ENCODE measurements around the gene RTRAF. TPM values are rescaled to one million over a fixed set of nuclear protein-coding genes. Genes with fewer than 3 reads are reported as not detected.

The RTRAF gene
- total RNA-seq, 6 experiments from 2014 or later: 35.1 to 73.0 (median 55.4) TPM

DNA sequence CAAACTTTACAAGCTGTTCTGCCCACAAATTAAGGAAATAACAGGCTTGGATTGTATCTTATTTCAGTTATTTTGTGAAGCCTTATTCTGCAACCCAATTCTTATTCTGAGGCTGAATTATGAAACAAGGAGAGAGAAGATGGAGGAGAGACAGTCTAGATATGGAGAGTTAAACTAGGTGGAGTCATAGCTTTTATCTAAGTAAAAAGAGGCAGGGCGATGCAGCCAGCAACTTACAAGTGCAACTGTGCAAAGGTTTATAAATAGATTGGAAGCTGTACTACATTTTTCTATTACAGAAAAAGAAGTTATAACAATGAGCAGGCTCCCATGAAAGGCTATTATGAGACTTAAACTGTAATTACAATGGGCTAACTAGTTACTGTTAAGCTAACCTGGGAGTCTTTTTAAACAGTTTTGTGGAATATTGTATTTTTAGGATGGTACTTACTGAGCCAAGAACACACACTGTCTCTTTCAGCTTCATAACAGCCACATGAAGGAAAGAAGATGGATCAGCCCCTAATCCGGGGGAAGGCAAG is 57.1 kb downstream of the RTRAF start:
- no peaks in the 10 kb centered on the region for H3K27me3 ChIP-seq
- H3K36me3 ChIP-seq: no peaks in the 10 kb centered on the region
- intact Hi-C loops (cut with DNase I): no loop called here
- H3K9me3 ChIP-seq: no peaks in the 10 kb centered on the region
- H3K27ac ChIP-seq: no peak overlapping the region
- no peak overlapping the region for H3K4me3 ChIP-seq
- TF ChIP-seq CTCF (IDR thresholded peaks at IDR 0.05) (no peak), POLR2A (IDR thresholded peaks at IDR 0.05) (no peak)
- no peak for DNase-seq
- ATAC-seq: no peak
- 23% methylated on average over 1 of the region's 2 CpGs for whole genome bisulfite sequencing (ENCODE audit: insufficient coverage, low coverage, low lambda C conversion rate, missing lambda C conversion rate)
- H3K4me1 ChIP-seq: no peaks in the 10 kb centered on the region

DNA sequence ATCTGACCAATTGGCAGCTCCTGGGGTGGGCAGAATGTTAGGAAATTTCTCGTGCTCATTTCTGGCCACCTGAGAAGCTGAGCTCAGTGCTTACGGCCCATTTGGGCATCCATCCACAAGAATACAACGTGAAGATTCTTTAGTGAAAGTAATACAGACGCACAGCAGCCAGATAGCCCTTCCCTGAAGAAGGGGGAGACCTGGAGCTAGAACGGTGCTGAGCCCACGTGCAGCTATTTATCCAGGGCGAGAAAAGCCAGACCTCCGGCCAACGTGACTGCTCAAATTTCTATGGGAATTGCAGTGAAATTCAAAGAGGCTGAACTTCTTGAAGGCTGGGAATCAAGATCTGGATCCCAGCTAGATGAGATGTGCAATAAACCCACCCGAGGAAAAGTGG is 58.8 kb downstream of the RTRAF start:
- ATAC-seq: no peak

DNA sequence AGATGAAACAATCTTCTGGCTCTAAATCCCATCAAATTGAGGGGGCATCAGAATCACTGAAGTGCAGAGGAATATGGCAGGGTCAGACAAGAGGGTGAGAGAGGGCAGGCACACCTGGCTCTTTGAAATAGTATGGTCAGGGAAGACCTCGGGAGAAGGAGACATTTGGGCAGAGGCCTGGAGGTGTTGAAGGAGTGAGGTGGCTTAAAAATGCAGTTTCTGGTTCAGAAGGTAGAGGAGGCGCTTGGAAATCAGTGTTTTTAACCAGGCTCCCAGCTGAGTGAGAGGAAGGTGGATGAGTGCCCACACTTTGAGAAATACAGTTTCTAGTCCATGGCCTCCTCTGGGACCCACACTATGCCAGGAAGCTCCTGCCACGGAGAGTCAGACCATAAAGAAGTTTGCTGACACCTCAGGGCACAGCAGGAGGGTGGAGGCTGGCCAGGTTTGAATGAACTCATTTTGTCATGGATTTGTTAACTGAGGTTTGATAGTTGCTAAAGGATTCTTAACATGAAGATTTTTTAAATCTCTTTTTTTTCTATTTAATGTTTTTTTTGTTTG is 59.4 kb downstream of the RTRAF start:
- TF ChIP-seq CTCF (IDR thresholded peaks at IDR 0.05): no peak
- no peak for TF ChIP-seq POLR2A (IDR thresholded peaks at IDR 0.05)
- H3K36me3 ChIP-seq: no peaks in the 10 kb centered on the region
- no peaks in the 10 kb centered on the region for H3K27me3 ChIP-seq
- H3K4me3 ChIP-seq: no peak overlapping the region
- DNase-seq: no peak
- H3K9me3 ChIP-seq: no peaks in the 10 kb centered on the region
- intact Hi-C loops (cut with DNase I): no loop called here
- no peak for ATAC-seq
- no peaks in the 10 kb centered on the region for H3K4me1 ChIP-seq
- H3K27ac ChIP-seq: no peak overlapping the region
- 70% methylated on average over 3 of the region's 3 CpGs for WGBS (ENCODE audit: insufficient coverage, low coverage, low lambda C conversion rate, missing lambda C conversion rate)

More for the DNA sequence above, 58.8 kb downstream of the RTRAF start:
- DNase-seq: no peak
- Histone ChIP-seq H3K36me3 (no peaks in the 10 kb centered on the region), H3K4me1 (no peaks in the 10 kb centered on the region), H3K4me3 (no peak overlapping the region), H3K27ac (no peak overlapping the region), H3K27me3 (no peaks in the 10 kb centered on the region), H3K9me3 (no peaks in the 10 kb centered on the region)
- intact Hi-C loops (cut with DNase I): no loop called here
- WGBS (ENCODE audit: insufficient coverage, low coverage, low lambda C conversion rate, missing lambda C conversion rate): 95% methylated on average over 2 of the region's 10 CpGs
- TF ChIP-seq CTCF (IDR thresholded peaks at IDR 0.05): no peak
- no peak for TF ChIP-seq POLR2A (IDR thresholded peaks at IDR 0.05)

DNA sequence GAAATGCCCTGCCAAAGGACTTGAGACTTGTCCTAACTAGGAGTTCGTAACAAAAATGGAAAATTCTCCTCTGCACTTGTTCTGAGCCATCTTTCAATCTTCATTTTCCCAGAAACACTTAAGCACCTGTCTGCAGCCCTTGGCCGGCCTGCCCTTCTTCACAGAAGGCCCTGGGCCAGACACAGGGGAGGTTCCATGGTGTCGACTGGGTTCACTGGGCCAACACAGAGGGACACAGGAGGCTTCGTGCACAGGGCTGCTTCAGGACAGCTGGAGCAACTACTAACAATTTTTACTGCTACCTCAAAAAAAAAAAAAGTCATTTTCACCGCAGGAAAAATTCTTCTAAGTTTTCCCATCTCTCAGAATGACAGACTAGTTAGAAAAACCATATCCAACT is 59.9 kb downstream of the RTRAF start:
- no peak for DNase-seq
- Histone ChIP-seq H3K27me3 (no peaks in the 10 kb centered on the region), H3K9me3 (no peaks in the 10 kb centered on the region), H3K4me1 (no peaks in the 10 kb centered on the region), H3K4me3 (no peak overlapping the region), H3K36me3 (no peaks in the 10 kb centered on the region), H3K27ac (no peak overlapping the region)
- intact Hi-C loops (cut with DNase I): no loop called here
- ATAC-seq: no peak
- 70% methylated on average over 3 of the region's 5 CpGs for WGBS (ENCODE audit: insufficient coverage, low coverage, low lambda C conversion rate, missing lambda C conversion rate)
- TF ChIP-seq POLR2A (IDR thresholded peaks at IDR 0.05): no peak
- TF ChIP-seq CTCF (IDR thresholded peaks at IDR 0.05): no peak

All from right lobe of liver (tissue), 6 donors.